ENCODE results near the gene ZNF195. TPM values are rescaled to one million over a fixed set of nuclear protein-coding genes. Genes with fewer than 3 reads are reported as not detected.

ZNF195 gene
- total and polyA plus RNA-seq, 2 experiments from 2014 or later = 101 to 116 TPM

- Mint-ChIP-seq H3K4me1 (peaks cover 16% of the 10 kb centered on the region), H3K4me3 (no peak overlapping the region), H3K27ac (no peak overlapping the region), H3K36me3 (ENCODE audit: low read depth) (peaks cover 14% of the 10 kb centered on the region), H3K27me3 (ENCODE audit: insufficient read depth, low read depth, poor library complexity) (no peaks in the 10 kb centered on the region), H3K9me3 (peaks cover 8% of the 10 kb centered on the region; the same call in 2 of the 3 replicates)
- Histone ChIP-seq H4K20me1 (replicated peaks; ENCODE audit: insufficient read depth) (no peaks in the 10 kb centered on the region), H3K79me2 (replicated peaks; ENCODE audit: insufficient read depth) (no peaks in the 10 kb centered on the region), H3K27me3 (ENCODE audit: insufficient read depth) (no peaks in the 10 kb centered on the region), H3K36me3 (ENCODE audit: insufficient read depth) (no peaks in the 10 kb centered on the region; the same call in 1 of the 2 replicates), H3K9me2 (ENCODE audit: insufficient read depth) (no peaks in the 10 kb centered on the region; the same call in 1 of the 2 replicates), H3F3A (replicated peaks; ENCODE audit: low read depth) (no peaks in the 10 kb centered on the region), H2AFZ (no peak overlapping the region), H3K27ac (ENCODE audit: low read depth) (no peak overlapping the region), H3K4me3 (no peak overlapping the region), H3K4me2 (no peak overlapping the region), H3K4me1 (ENCODE audit: insufficient read depth) (no peaks in the 10 kb centered on the region)
- ATAC-seq (no peak), DNase-seq (ENCODE audit: low spot score) (no peak)
- TF ChIP-seq POLR2AphosphoS5 (IDR thresholded peaks at IDR 0.05; ENCODE audit: low read depth) (no peak), CTCF (conservative IDR thresholded peaks at IDR 0.05; ENCODE audit: low read depth in 2 of 2) (no peak)
Observed at GRCh38 chr11:3347127-3347526, 31.8 kb downstream of the ZNF195 start.

- Histone ChIP-seq H3K36me3 (ENCODE audit: insufficient read depth) (no peaks in the 10 kb centered on the region; the same call in 1 of the 2 replicates), H2AFZ (no peak overlapping the region), H3K79me2 (replicated peaks; ENCODE audit: insufficient read depth) (no peaks in the 10 kb centered on the region), H4K20me1 (replicated peaks; ENCODE audit: insufficient read depth) (no peaks in the 10 kb centered on the region), H3K27me3 (ENCODE audit: insufficient read depth) (no peaks in the 10 kb centered on the region), H3K4me2 (no peak overlapping the region), H3K27ac (ENCODE audit: low read depth) (no peak overlapping the region), H3K4me3 (no peak overlapping the region), H3K9me2 (ENCODE audit: insufficient read depth) (no peaks in the 10 kb centered on the region; the same call in 1 of the 2 replicates), H3F3A (replicated peaks; ENCODE audit: low read depth) (no peaks in the 10 kb centered on the region), H3K4me1 (ENCODE audit: insufficient read depth) (no peaks in the 10 kb centered on the region)
- TF ChIP-seq REST (IDR thresholded peaks at IDR 0.05; ENCODE audit: unreplicated experiment) (no peak), ETS1 (IDR thresholded peaks at IDR 0.05) (no peak), POLR2AphosphoS5 (IDR thresholded peaks at IDR 0.05; ENCODE audit: low read depth) (no peak), JUNB (IDR thresholded peaks at IDR 0.05; ENCODE audit: unreplicated experiment) (no peak), CREB1 (CRISPR knock-in tag; IDR thresholded peaks at IDR 0.05; ENCODE audit: low read depth) (no peak), STAT1 (IDR thresholded peaks at IDR 0.05; ENCODE audit: unreplicated experiment) (no peak), ZNF114 (CRISPR knock-in tag; IDR thresholded peaks at IDR 0.05) (no peak)
- Mint-ChIP-seq H3K27ac (no peak overlapping the region), H3K4me3 (no peak overlapping the region), H3K9me3 (peaks cover 8% of the 10 kb centered on the region; the same call in 2 of the 3 replicates), H3K4me1 (peaks cover 20% of the 10 kb centered on the region), H3K36me3 (ENCODE audit: low read depth) (peaks cover 14% of the 10 kb centered on the region), H3K27me3 (ENCODE audit: insufficient read depth, low read depth, poor library complexity) (no peaks in the 10 kb centered on the region)
- DNase-seq (ENCODE audit: low spot score) = no peak
- peak; percentile 47; the same call in 2 of the 3 replicates for ATAC-seq
Observed at GRCh38 chr11:3346587-3346986, 32.4 kb downstream of the ZNF195 start.
